Measurements from ENCODE around the gene ESPL1. TPM values are rescaled to one million over a fixed set of nuclear protein-coding genes. Genes with fewer than 3 reads are reported as not detected.

Gene ESPL1
- total and polyA plus RNA-seq, 2 of the 13 experiments (the other 11 are each of a cell fraction or from before 2014, with no cell fraction given), result 5.8 to 11.5 TPM

- TF ChIP-seq UBTF (CRISPR knock-in tag; IDR thresholded peaks at IDR 0.05), result peak; percentile 93
- TF ChIP-seq ZFP36L2 (CRISPR knock-in tag; IDR thresholded peaks at IDR 0.05), result no peak
- TF ChIP-seq MTF1 (CRISPR knock-in tag; IDR thresholded peaks at IDR 0.05), result no peak
- TF ChIP-seq KLF11 (CRISPR knock-in tag; IDR thresholded peaks at IDR 0.05), result no peak
- TF ChIP-seq FOSL1 (CRISPR knock-in tag; IDR thresholded peaks at IDR 0.05; ENCODE audit: borderline replicate concordance), result peak; percentile 16; the same call in 1 of the 2 replicates
- TF ChIP-seq NCOR1 (IDR thresholded peaks at IDR 0.05; ENCODE audit: borderline replicate concordance, low read length), result 0 out of 2 replicates have a peak, but pooled peaks have one; percentile 60
- TF ChIP-seq, protein P1, sequence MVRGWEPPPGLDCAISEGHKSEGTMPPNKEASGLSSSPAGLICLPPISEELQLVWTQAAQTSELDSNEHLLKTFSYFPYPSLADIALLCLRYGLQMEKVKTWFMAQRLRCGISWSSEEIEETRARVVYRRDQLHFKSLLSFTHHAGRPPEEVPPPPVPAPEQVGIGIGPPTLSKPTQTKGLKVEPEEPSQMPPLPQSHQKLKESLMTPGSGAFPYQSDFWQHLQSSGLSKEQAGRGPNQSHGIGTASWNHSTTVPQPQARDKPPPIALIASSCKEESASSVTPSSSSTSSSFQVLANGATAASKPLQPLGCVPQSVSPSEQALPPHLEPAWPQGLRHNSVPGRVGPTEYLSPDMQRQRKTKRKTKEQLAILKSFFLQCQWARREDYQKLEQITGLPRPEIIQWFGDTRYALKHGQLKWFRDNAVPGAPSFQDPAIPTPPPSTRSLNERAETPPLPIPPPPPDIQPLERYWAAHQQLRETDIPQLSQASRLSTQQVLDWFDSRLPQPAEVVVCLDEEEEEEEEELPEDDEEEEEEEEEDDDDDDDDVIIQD (CRISPR knock-in tag; IDR thresholded peaks at IDR 0.05; ENCODE audit: low read depth), result no peak
- no peak for TF ChIP-seq ZNF207 (IDR thresholded peaks at IDR 0.05; ENCODE audit: borderline replicate concordance)
- TF ChIP-seq ZNF224 (CRISPR knock-in tag; IDR thresholded peaks at IDR 0.05), result 0 out of 2 replicates have a peak, but pooled peaks have one; percentile 72
- no peak; the same call in 1 of the 2 replicates for TF ChIP-seq SALL2 (CRISPR knock-in tag; IDR thresholded peaks at IDR 0.05)
- peak; percentile 37; the same call in 1 of the 2 replicates for TF ChIP-seq ARID5B (CRISPR knock-in tag; IDR thresholded peaks at IDR 0.05)
- no peak for TF ChIP-seq NFIB (CRISPR knock-in tag; IDR thresholded peaks at IDR 0.05; ENCODE audit: borderline replicate concordance)
- no peak for TF ChIP-seq ZNF546 (CRISPR knock-in tag; conservative IDR thresholded peaks at IDR 0.05)
- no peak for TF ChIP-seq ZFP82 (CRISPR knock-in tag; IDR thresholded peaks at IDR 0.05; ENCODE audit: borderline replicate concordance)
- TF ChIP-seq ONECUT2 (CRISPR knock-in tag; IDR thresholded peaks at IDR 0.05), result peak; percentile 59; the same call in 1 of the 2 replicates
- peak; percentile 56; the same call in 1 of the 2 replicates for TF ChIP-seq ZSCAN31 (CRISPR knock-in tag; IDR thresholded peaks at IDR 0.05; ENCODE audit: low read depth)
- TF ChIP-seq ZNF143 (CRISPR knock-in tag; IDR thresholded peaks at IDR 0.05), result peak; percentile 72
- no peak; the same call in 1 of the 2 replicates for TF ChIP-seq DNMT3B (CRISPR knock-in tag; conservative IDR thresholded peaks at IDR 0.05)
- peak; percentile 72 for TF ChIP-seq RELA (CRISPR knock-in tag; IDR thresholded peaks at IDR 0.05)
- TF ChIP-seq ZNF383 (CRISPR knock-in tag; IDR thresholded peaks at IDR 0.05; ENCODE audit: borderline replicate concordance), result peak; percentile 79; the same call in 1 of the 2 replicates
Observed at GRCh38 chr12:53299454-53300180, 31.5 kb downstream of the ESPL1 start, which contains the start of gene MYG1 (continued).

All from HepG2 (cell line).